Neural progenitor cell (in vitro differentiated cells): ENCODE results near the gene CCDC6. TPM values are rescaled to one million over a fixed set of nuclear protein-coding genes. Genes with fewer than 3 reads are reported as not detected.
"Not testable (repeated sequence)": the region's sequence is repeated elsewhere in the genome, so short reads cannot be mapped to it uniquely, and the experiment has no call there.

Experiments
- DNase-seq: peaks from one replicate; pipeline ENCODE4 v3.0.0-alpha.2; 2016; ENCODE audit warnings: low spot score
- H2AFZ ChIP-seq: fragments of 200-600 bp; sonication (generic); replicated peaks from 2 replicates; pipeline ENCODE4 v1.6.1; 2016; ENCODE audit warnings: antibody characterized with exemption
- H3F3A ChIP-seq: fragments of 200-600 bp; sonication (generic); 2 replicates; pipeline ENCODE4 v1.6.1; 2016; ENCODE audit warnings: antibody characterized with exemption, low read depth
- H3K27ac ChIP-seq: fragments of 200-600 bp; sonication (generic); 2 replicates; pipeline ENCODE4 v1.5.1; 2016; ENCODE audit warnings: mild to moderate bottlenecking
- H3K27me3 ChIP-seq: fragments of 200-600 bp; sonication (generic); 2 replicates; pipeline ENCODE4 v1.6.1; 2016; ENCODE audit warnings: mild to moderate bottlenecking, moderate library complexity
- H3K36me3 ChIP-seq: fragments of 200-600 bp; sonication (generic); 2 replicates; pipeline ENCODE4 v1.5.1; 2016
- H3K4me1 ChIP-seq: fragments of 200-600 bp; sonication (generic); 2 replicates; pipeline ENCODE4 v1.6.1; 2016; ENCODE audit warnings: mixed run types
- H3K4me2 ChIP-seq: fragments of 200-600 bp; sonication (generic); 2 replicates; pipeline ENCODE4 v1.6.1; 2016
- H3K4me3 ChIP-seq: fragments of 200-600 bp; sonication (generic); 2 replicates; pipeline ENCODE4 v1.5.1; 2016
- H3K79me2 ChIP-seq: fragments of 200-600 bp; sonication (generic); 2 replicates; pipeline ENCODE4 v1.6.1; 2016; ENCODE audit warnings: low read depth
- H3K9ac ChIP-seq: fragments of 200-600 bp; sonication (generic); 2 replicates; pipeline ENCODE4 v1.6.1; 2016
- H3K9me3 ChIP-seq: fragments of 200-600 bp; sonication (generic); 2 replicates; pipeline ENCODE4 v1.5.1; 2016; ENCODE audit warnings: low read depth
- H4K20me1 ChIP-seq: fragments of 200-600 bp; sonication (generic); 2 replicates; pipeline ENCODE4 v1.6.1; 2016; ENCODE audit warnings: low read depth
- H3K27ac Mint-ChIP-seq: 3 replicates; pipeline ENCODE4 v1.8.0; 2021; ENCODE audit warnings: mixed read lengths
- H3K27me3 Mint-ChIP-seq: 2 replicates; pipeline ENCODE4 v1.8.0; 2022; ENCODE audit warnings: low read depth, mild to moderate bottlenecking, inconsistent platforms, moderate library complexity, mixed read lengths; ENCODE audit not compliant: insufficient read depth
- H3K36me3 Mint-ChIP-seq: 3 replicates; pipeline ENCODE4 v1.8.0; 2021; ENCODE audit warnings: mixed read lengths
- H3K4me1 Mint-ChIP-seq: 3 replicates; pipeline ENCODE4 v1.8.0; 2021; ENCODE audit warnings: mixed read lengths
- H3K4me3 Mint-ChIP-seq: 3 replicates; pipeline ENCODE4 v1.8.0; 2021; ENCODE audit warnings: mild to moderate bottlenecking, moderate library complexity, mixed read lengths
- H3K9me3 Mint-ChIP-seq: 3 replicates; pipeline ENCODE4 v1.8.0; 2020; ENCODE audit warnings: mixed read lengths
- CTCF ChIP-seq: fragments of 200-600 bp; sonication (generic); IDR thresholded peaks from 2 replicates; pipeline ENCODE4 v1.5.1; 2017; ENCODE audit warnings: antibody characterized with exemption, mild to moderate bottlenecking
- EZH2 ChIP-seq: fragments of 200-600 bp; sonication (generic); IDR thresholded peaks from 2 replicates; pipeline ENCODE4 v1.6.1; 2017; ENCODE audit warnings: antibody characterized with exemption, mild to moderate bottlenecking, moderate library complexity
- EZH2phosphoT487 ChIP-seq: fragments of 200-600 bp; sonication (generic); IDR thresholded peaks from 2 replicates; pipeline ENCODE4 v1.6.1; 2017; ENCODE audit warnings: antibody characterized with exemption
- total RNA-seq: library from RNA; depleted of rRNA; stranded (reverse); fragments of >200 nt; gene quantifications from 2 replicates; pipeline ENCODE4 v1.2.3, GENCODE V29; 2015; ENCODE audit warnings: low replicate concordance

Gene CCDC6
- total RNA-seq, 1 donor from 2014 or later = 29.4 TPM

- Histone ChIP-seq H3K4me1 (no peaks in the 10 kb centered on the region), H3K9ac (no peak overlapping the region), H3K79me2 (no peaks in the 10 kb centered on the region), H3K27me3 (no peaks in the 10 kb centered on the region), H4K20me1 (no peaks in the 10 kb centered on the region), H2AFZ (no peak overlapping the region), H3K4me2 (no peak overlapping the region), H3F3A (no peaks in the 10 kb centered on the region), H3K9me3 (no peaks in the 10 kb centered on the region), H3K36me3 (peaks cover 12% of the 10 kb centered on the region), H3K27ac (no peak overlapping the region), H3K4me3 (no peak overlapping the region)
- no peaks in the 10 kb centered on the region for H3K27me3 Mint-ChIP-seq
- H3K4me3 Mint-ChIP-seq = no peak overlapping the region
- no peak for DNase-seq
- peaks cover 2% of the 10 kb centered on the region for H3K9me3 Mint-ChIP-seq
- H3K4me1 Mint-ChIP-seq = peaks cover 5% of the 10 kb centered on the region
- TF ChIP-seq EZH2 (no peak), EZH2phosphoT487 (no peak), CTCF (no peak)
- peaks cover 47% of the 10 kb centered on the region for H3K36me3 Mint-ChIP-seq
- H3K27ac Mint-ChIP-seq = no peak overlapping the region
Observed at GRCh38 chr10:59792812-59793211, 113.5 kb downstream of the CCDC6 start.

- Mint-ChIP-seq H3K4me1 (peaks cover 5% of the 10 kb centered on the region), H3K36me3 (peaks cover 39% of the 10 kb centered on the region), H3K27me3 (no peaks in the 10 kb centered on the region), H3K9me3 (peaks cover 2% of the 10 kb centered on the region), H3K27ac (no peak overlapping the region), H3K4me3 (no peak overlapping the region)
- no peak overlapping the region for H3K27ac ChIP-seq
- H3K4me3 ChIP-seq = no peak overlapping the region
- no peak for DNase-seq
- no peak overlapping the region for H3K4me2 ChIP-seq
- no peak overlapping the region for H2AFZ ChIP-seq
- H3K79me2 ChIP-seq = no peaks in the 10 kb centered on the region
- TF ChIP-seq EZH2phosphoT487 (no peak), EZH2 (no peak), CTCF (no peak)
- H3K4me1 ChIP-seq = no peaks in the 10 kb centered on the region
- peaks cover 12% of the 10 kb centered on the region for H3K36me3 ChIP-seq
- no peaks in the 10 kb centered on the region for H3K27me3 ChIP-seq
- H3K9ac ChIP-seq = no peak overlapping the region
- H4K20me1 ChIP-seq = no peaks in the 10 kb centered on the region
- no peaks in the 10 kb centered on the region for H3F3A ChIP-seq
- H3K9me3 ChIP-seq = no peaks in the 10 kb centered on the region
Observed at GRCh38 chr10:59791601-59792000, 114.8 kb downstream of the CCDC6 start.

GRCh38 chr10:59790080-59790479, 116.3 kb downstream of the CCDC6 start:
- H3K9me3 ChIP-seq, H4K20me1 ChIP-seq, H3K9ac ChIP-seq, H3K4me3 Mint-ChIP-seq, H3K4me3 ChIP-seq, H3K9me3 Mint-ChIP-seq, H3K27ac ChIP-seq, H3K4me1 ChIP-seq, H3K27me3 ChIP-seq, H3K27me3 Mint-ChIP-seq, DNase-seq, H2AFZ ChIP-seq, H3K4me1 Mint-ChIP-seq, H3K4me2 ChIP-seq, H3K79me2 ChIP-seq, H3K36me3 ChIP-seq, H3F3A ChIP-seq, H3K27ac Mint-ChIP-seq: not testable (repeated sequence)
- peaks cover 32% of the 10 kb centered on the region for H3K36me3 Mint-ChIP-seq

GRCh38 chr10:59788914-59789313, 117.4 kb downstream of the CCDC6 start:
- not testable (repeated sequence) for H4K20me1 ChIP-seq, DNase-seq, H3F3A ChIP-seq, H3K4me1 ChIP-seq, H3K9me3 ChIP-seq, H3K27ac ChIP-seq, H3K4me1 Mint-ChIP-seq, H2AFZ ChIP-seq, H3K4me3 ChIP-seq, H3K27me3 Mint-ChIP-seq, H3K79me2 ChIP-seq, H3K27me3 ChIP-seq, H3K9ac ChIP-seq, H3K36me3 ChIP-seq, H3K4me3 Mint-ChIP-seq, H3K27ac Mint-ChIP-seq, H3K4me2 ChIP-seq, H3K9me3 Mint-ChIP-seq
- H3K36me3 Mint-ChIP-seq = peaks cover 22% of the 10 kb centered on the region
